ENCODE data around the gene STIP1.

STIP1 gene

GRCh38 chr11:64253043-64253442 is 67.1 kb downstream of the STIP1 start:
- no peak for DNase-seq

DNA sequence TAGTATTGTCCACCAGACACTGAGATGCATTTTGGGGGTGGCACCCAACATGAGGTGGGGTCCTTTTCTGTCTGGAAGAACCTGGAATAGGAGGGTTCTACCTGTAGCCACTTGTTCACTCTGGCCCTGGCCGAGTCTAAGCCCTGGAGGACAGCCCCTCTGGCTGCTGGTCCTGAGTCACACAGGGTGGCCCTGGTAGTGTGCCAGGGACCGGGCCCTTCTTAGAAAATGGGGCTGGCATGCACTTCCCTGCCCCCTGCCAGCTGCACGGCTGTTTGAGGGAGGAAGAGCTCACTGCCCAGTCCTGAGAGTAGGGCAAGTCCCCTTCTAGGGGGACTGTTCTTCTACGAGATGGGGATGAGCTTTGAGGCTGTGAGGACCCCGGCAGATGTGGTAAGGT is 67.5 kb downstream of the STIP1 start:
- DNase-seq = no peak

All from CD4-positive, alpha-beta T cell treated with Interleukin-12 subunit alpha and Interleukin-12 subunit beta, for 1 hour (primary cell).